DMS53 treated with DMSO at 0.1 percent for 48 hours (cell line): ENCODE measurements around the gene UBE3B.
A peak's percentile ranks its signal among the peaks of the same experiment; 100 is the strongest.

Experiments used
- DNase-seq: peaks from one replicate; lab custom pipeline; 2025; ENCODE audit not compliant: unreplicated experiment; lab: John Stamatoyannopoulos, UW

Gene UBE3B

DNA sequence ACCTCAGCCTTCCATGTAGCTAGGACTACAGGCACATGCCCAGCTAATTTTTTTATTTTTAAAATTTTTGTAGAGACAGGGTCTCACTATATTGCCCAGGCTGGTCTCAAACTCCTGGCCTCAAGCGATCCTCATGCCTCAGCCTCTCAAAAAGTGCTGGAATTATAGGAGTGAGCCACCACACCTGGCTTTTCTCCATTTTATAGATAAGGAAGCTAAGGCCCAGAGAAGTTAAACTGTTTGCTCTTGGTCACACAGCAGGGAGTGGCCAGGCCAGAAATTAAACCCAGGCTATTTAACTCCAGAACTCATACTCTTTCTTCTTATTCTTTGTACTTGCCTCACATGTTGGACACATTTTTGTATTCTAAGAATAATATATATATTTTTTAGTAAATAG is 16.5 kb downstream of the UBE3B start:
- no peak for DNase-seq

DNA sequence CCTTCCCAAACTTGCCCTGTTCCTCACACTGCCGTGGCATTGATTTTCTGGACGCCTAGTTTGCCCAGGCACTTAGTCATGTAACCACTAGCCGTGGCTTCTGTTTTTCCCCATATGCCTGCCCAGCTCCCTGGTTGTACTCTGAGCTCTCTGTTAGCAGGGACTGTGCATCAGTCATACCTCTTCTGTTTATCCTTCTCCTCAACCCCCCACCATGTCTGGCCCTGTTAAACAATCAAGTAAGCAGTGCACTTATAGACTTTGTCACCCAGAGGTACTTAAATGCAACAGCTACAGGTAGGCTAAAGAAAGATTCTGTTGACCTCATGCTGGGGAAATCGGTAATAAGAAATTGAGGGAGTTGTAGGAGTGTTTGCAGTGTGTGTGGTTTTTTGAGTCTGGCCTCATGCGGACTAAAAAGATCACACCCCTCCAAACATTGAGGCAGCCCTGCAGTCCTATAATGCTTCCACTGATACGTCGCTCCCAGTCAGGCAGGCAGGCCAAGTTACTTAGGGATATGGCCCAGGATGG is 17.0 kb downstream of the UBE3B start:
- no peak for DNase-seq

DNA sequence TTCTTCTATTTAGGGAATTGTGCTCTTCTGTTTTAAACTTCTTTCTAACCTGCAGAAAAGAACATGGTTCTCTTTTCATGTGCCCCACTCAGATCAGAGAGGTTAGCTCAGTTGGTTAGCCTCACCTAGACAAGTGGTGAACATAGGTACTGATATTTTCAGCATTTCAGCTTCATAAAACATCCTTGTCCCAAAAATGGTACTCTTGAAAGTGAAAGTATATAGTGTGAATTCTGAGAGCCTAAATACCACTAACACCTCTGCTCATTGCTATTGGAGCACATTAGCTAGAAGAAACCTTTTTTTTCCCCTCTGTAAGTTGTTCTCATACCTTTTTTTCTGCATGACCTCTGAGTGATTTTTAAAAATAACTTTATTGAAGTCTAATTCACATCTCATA is 17.6 kb downstream of the UBE3B start:
- no peak for DNase-seq

DNA sequence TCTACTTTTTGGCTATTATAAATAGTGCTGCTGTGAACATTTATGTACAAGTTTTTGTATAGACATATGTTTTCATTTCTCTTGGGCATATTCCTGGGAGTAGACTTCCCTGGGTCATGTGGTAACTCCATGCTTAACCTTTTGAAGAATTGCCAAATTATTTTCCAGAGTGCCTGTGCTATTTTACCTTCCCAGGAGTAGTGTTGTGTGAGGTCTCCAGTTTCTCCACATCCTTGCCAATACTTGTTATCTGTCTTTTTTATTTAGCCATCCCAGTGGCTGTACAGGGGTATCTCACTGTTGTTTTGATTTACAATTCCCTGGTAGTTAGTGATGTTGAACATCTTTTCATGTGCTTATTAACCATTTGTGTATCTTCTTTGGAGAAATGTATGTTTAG is 18.9 kb downstream of the UBE3B start:
- DNase-seq = no peak

DNA sequence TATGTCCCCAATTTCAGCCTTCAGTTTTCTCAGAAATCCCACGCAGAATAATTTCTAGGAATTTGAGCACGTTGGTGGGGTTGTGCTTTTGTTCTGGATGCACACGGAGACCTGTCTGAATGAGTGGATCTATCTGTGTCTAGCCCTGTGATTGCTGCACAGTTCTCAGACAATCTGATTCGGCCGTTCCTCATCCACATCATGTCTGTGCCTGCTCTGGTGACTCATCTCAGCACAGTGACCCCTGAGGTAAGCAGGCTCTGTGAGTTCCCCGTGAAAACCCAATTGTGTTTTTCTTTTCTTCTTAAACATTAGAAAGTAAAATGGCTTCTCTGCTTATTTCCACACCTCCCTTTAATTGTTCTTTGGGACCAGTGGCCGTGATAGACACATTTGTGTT is 20.2 kb downstream of the UBE3B start:
- DNase-seq = no peak

DNA sequence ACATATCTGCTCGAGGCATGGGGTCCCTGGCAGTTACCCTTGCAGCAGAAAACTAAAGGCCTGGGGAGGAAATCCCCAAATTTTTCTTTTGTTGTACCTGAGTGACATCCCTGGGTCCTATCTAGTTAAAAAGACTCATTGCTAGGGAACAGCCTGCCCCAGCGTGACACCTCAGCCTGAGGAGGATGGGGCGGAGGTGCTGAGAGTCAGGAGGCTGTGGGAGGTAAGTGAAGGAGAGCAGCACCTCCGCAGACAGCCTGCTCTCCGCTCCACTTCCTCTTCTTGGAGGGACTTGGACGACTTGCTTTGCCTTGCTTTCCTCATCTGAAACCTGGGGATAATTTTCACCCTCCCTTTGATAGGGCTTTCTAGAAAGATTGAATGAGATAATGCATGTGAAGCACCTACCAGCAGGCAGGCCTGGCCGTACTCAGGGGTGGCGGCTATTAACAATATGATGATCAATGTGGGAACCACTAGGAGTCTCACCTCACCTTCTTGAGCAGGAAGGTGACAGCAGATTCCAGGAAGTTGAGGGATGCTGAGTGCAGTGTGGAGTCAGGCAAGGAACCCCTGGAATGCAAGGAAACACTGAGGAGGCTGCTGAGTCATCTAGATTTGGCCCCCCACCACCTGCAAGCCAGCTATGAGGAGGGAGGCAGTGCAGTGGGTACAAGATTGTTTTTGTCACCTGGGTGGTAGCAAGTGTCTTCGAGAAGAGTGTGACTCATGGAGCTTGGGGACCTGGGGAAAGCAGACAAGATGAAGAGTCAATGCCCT is 23.2 kb downstream of the UBE3B start:
- DNase-seq = no peak

DNA sequence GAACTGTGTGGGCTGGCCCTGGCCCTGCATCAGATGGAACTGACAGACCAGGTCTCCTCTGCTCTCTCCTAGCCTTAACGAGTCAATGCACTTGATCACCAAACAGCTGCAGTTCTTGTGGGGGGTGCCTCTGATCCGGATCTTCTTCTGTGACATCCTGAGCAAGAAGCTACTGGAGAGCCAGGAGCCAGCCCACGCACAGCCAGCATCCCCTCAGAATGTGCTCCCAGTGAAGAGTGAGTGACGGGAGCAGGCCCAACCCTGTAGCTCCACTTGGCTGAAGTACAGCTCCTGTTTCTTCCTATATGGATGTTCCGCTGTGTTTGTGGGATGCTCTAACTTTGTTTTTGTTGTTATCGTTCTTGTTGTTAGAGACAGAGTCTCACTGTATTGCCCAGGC is 23.9 kb downstream of the UBE3B start:
- no peak for DNase-seq

DNA sequence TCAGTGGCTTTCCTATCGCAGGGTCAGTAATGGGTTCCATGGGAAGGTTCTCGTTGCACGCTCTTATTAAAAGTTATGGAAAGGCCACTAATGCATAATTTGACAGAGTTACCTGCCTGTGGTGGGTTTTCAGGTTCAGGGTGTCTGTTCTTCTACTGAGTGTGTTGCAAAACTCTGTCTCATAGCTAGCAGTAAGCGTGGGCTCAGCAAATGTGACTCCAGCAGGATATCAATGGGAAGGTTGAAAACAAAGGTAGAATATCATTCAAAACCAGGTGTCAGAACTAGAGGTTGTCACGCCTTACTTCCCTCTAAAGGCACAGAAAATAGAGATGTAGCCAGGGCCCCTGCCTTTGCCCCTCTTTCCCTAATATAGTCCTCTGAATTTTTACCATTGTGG is 24.9 kb downstream of the UBE3B start:
- DNase-seq = no peak

DNA sequence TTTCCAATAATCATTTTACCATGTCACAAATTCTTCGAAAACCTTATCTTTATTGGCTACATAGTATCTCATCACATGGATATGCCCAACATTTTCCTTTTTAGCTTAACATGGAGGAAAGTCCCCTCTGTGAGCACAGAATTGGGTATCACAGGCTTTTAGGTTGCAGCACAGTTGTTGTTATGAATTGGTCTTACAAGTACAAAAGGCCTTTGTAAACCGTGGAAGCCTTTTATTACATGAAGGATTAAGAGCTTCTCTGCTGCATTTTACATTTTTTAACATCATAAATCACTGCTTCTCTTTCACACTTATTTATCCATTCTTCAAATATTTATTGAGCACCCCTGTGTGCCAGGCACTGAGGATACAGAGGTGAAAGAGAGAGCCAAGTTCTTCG is 26.2 kb downstream of the UBE3B start:
- no peak for DNase-seq

DNA sequence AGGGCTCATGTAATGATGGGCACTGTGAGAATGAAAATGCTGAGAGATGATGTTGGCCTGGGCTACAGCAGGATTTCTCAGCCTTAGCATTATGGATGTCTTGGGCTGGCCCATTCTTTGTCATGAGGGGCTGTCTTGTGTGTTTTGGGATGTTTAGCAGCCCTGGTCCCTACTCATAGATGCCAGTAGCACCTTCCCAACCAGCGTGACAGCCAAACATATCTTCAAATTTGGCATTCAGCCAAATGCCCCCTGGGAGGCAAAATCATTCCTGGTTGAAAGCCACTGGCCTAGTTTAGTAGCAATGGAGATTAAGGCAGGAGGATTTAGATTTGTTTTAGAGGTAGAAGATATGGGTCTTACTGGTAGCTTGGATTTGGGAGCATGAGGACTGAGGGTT is 26.6 kb downstream of the UBE3B start:
- no peak for DNase-seq

DNA sequence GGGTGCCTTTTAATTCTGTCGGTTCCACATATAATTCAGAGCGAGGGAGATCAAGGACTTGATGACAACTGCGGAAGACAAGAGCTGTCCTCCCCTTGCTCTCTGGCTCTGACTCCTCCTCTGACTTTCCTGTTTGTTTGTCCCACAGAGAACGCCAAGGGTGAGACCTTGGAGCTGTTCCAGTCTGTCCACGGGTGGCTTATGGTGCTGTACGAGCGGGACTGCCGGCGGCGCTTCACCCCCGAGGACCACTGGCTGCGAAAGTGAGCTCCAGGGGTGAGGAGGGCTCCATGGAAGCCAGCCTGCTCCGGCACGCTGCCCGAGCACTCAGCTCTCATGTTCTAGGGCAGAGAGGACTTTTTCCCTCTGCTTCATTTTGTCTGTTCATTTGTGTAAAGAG is 32.8 kb downstream of the UBE3B start:
- DNase-seq = no peak

DNA sequence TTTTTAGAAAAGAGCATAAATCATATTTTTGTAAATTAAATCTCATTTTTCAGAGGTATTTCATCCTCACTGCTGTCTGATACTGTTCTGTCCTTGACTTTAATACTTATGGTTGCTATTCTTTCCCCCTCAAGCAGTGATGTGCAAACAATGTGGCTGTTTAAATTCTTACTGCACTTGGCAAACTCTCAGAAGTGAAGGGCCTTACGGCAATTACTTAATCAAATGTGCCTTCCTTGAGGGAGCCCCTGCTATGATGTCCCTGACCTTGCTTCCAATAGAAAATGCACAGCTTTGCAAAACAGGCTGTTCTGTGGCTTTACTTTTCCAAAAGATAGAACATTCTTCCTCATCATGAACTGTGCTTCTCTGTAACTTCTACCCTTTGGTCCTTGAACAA is 35.2 kb downstream of the UBE3B start:
- no peak for DNase-seq

DNA sequence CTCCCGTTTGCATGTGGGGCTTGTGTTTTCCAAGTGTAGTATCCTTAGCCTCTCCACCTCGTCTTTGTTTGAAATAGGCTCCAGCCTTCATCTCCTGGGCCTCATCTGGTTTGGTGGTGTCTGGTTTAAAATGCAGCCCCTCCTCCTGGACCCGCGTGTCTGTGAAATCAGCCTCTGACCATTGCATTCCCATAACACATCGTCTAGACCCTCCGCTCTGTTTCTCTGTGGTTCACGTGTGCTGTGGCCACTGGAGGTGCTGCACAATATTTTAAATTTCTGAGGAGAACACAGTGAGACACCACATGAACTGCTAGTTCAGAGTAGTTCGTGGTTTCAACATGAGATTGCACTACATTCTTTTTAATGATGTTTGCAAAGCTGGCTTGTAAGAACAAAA is 35.6 kb downstream of the UBE3B start:
- no peak for DNase-seq

DNA sequence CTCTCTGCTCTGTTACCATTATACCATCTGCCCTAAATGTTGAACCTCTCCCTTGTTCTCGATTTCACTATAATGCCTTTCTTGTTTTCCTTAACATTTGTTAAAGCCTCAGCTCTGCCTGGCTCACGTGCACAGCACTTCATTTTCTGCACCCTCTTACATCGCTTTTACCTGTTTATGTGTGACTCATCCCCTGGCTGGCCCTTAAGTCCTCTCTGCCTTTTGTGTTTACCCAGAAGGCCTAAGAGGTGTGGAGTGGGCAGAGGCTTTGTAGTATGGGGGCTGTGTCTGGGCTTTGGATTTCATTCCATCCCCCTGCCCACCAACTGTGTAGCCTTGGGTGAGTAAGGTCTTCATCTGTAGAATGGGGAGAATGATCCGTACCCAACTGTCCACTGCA is 36.5 kb downstream of the UBE3B start:
- DNase-seq = peak; percentile 97

DNA sequence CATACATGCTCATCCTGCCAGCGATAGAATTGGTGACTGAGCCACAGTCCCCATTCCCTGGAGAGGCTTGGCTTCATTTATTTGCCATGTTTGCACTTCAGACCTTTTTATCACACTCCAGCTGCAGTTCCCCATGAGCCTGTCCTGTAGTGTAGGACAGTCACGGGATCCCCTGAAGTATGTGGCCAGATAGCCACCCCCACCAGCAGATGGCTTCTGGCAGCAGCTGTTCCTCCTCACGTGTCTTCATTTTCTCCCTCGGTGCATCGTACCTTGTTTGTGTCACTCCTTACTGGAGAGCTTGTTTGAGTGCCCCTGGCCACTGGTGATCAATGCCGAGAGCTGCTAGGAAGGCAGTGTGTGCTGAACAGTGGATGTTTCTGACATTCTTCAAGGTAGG is 40.2 kb downstream of the UBE3B start:
- DNase-seq = peak; percentile 99

DNA sequence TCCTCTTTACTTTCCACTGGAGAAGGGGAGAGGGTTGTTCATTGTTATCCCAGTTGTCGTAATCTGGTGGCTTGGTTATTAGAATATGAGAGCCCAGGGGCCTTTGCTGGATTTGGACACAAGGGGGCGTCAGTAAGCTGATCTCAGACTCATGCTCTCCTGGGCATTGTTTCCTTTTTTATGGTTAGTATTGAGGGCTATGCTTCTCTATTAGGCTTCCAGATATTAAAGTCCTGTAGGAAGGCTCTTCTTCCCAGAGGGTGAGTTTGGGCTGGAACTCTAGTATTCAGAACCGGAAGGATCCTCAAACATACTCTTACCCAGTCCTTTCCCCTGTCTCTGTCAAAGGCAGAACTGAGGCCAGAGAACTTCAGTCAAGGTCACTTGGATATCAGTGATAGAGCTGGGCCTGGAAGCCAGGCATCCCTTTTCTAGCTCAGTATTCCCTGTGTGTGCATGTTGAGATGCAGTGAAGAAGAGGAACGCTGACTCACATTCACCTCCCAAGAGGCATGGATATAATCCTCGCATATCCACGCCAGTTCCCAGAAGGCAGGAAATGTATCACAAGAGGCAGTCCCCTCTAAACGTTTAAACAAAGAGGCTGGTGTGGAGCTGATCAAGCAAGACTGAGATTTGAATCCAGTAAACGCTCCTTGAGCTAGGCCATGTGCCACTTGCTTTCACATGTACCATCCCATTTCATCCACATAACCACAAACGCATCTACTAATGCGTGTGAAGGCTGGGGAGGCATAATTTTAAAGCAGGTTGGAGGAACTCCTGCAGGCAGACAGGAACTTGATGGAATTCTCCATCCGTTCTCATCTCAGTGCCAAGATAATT is 41.6 kb downstream of the UBE3B start:
- peak; percentile 91 for DNase-seq

DNA sequence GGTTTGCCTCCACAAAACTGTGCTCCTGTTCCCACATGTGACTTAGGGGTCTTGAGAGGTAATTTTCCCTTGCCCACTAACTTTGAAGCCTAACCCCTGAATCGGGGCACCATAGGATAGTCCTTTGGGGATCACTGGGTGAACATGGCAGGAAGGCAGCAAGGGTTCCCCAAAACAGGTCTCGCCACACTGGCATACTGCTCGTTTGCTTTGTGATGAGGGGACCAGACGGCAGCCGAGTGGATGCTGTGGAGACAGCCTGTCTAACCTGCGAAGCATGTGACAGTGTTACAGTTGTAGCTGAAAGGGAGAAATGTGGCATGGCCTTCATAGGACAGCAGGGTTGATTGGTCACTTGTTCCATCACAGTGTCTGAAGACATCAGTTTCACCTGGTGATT is 42.4 kb downstream of the UBE3B start:
- no peak for DNase-seq

DNA sequence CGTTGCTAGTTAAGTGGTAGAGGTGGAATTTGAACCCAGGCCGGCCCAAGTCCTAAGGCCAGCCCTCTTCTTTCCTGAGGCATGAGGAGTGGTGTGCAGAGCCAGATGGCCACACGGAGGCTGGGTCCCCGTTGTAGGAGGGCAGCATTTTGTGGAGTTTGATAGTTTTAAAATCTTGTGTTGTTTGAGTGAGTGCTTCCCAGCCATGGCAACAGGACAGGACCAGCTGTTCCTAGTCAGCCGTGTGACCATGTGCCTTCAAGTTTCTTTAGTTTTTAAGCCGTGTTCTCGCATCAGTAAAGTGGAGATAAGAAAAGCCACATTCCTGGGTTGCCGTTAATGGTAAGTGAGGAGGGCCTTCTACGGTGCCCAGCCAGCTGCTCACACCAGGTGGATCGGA is 44.4 kb downstream of the UBE3B start:
- DNase-seq = no peak

DNA sequence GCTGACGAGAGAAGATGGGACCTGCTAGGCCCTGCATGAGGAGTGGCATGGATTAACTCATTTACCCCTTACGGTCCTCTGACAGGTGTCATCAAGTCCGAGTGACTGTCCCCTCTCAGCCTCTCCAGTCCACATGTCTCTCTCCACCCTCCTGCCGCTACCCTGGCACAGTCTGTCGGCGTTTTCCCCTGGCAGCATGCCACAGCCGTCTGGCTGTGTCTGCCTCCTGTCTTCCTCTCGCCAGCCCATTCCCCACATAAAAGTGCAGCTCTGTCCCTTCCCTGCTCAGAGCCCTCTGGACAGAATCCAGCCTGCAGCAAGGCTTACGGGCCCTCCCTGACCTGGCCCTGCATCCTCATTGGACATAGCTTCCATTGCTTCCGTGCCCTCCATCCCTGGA is 45.6 kb downstream of the UBE3B start:
- no peak for DNase-seq

DNA sequence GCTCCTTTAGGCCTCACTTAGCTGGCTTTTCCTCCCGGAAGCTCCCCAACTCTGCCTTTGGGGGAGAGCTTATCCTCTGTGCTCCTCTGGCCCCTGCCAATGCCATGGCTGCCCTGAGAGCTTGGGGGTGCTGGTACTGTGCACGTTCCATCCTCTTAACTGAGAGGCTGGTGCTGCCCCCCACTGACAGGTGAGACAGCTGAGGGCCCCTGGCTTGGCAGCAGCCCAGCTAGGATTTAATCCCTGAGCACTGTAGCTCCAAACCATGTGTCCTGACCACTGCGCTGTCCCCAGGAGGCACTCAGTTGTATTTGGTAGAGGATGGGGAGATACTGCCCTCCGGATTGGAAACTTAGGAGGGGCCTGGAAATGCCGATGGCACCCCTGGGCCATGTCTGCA is 46.1 kb downstream of the UBE3B start:
- no peak for DNase-seq

DNA sequence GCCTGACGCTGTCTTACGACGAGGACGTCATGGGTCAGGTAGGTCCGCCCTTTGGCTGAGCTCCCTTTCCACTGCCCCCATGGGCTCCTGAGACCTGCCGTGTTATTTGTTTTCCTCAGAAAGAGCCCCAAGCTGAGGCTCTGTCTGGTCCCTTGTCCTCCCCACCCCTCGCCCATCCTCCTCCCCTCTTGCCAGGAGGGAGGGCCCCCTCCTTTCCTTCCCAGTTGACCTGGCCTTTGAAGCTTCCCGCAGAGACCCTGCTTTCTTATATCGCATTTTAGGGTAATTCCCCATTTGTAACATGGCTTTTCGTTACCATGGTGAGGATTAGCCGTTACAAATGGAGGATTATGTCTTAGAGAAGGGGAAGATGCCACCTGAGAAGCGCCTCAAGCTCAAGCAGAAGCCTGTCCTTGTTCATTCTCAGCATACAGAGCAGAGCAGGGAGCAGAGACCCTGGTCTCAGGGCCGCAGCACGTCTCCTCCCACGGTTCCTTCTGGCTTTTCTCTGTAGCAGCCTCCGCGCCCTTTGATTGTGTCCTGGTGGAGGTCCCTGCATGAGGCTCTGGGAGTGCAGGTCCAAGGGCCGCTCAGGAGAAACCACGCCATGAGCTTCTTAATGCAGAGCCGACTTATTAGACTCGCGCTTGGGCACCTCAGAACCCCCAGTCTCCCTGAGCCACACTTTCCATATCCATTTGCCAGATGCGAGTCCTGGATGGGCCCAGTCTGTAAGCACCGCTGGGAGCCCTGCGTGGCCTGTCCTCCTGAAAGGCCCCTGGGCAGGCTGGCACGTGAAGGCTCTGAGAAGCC is 47.2 kb downstream of the UBE3B start:
- no peak for DNase-seq

DNA sequence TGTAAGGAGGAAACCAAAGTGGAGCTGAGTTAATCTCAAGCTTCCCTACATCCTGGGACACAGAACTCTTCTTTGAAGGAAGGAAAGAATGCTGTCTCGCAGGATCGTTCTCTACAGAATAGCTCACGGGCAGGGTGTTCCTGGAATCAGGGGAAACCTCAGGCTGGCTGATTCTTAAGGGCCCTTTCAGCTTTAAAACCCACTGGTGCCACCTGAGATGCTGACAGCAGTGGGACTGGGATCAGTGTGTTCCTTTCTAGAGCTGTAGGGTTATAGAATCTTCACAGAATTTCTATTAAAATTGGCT is 47.8 kb downstream of the UBE3B start:
- DNase-seq = no peak
